ENCODE data around the gene BUD31.
A peak's percentile ranks its signal among the peaks of the same experiment; 100 is the strongest.

The BUD31 gene

GRCh38 chr7:99453105-99453504, 44.3 kb downstream of the BUD31 start:
- Mint-ChIP-seq H3K36me3 (no peaks in the 10 kb centered on the region), H3K27ac (no peak overlapping the region), H3K9me3 (ENCODE audit: low read depth) (no peaks in the 10 kb centered on the region)

GRCh38 chr7:99455874-99456273, 47.1 kb downstream of the BUD31 start:
- Mint-ChIP-seq H3K4me1 (ENCODE audit: low read depth) (peaks cover 12% of the 10 kb centered on the region), H3K9me3 (ENCODE audit: low read depth) (no peaks in the 10 kb centered on the region), H3K27ac (no peak overlapping the region), H3K36me3 (peaks cover 7% of the 10 kb centered on the region), H3K27me3 (no peaks in the 10 kb centered on the region), H3K4me3 (no peak overlapping the region)

More at GRCh38 chr7:99453105-99453504, 44.3 kb downstream of the BUD31 start:
- H3K4me3 Mint-ChIP-seq: no peak overlapping the region
- H3K4me1 Mint-ChIP-seq (ENCODE audit: low read depth): no peaks in the 10 kb centered on the region
- no peaks in the 10 kb centered on the region for H3K27me3 Mint-ChIP-seq

- H3K36me3 Mint-ChIP-seq: peaks cover 7% of the 10 kb centered on the region
- H3K27me3 Mint-ChIP-seq: no peaks in the 10 kb centered on the region
- peaks cover 14% of the 10 kb centered on the region for H3K4me1 Mint-ChIP-seq (ENCODE audit: low read depth)
- H3K27ac Mint-ChIP-seq: no peak overlapping the region
- no peak overlapping the region for H3K4me3 Mint-ChIP-seq
- H3K9me3 Mint-ChIP-seq (ENCODE audit: low read depth): no peaks in the 10 kb centered on the region
These were observed 47.5 kb downstream of the BUD31 start for GRCh38 chr7:99456288-99456687.

GRCh38 chr7:99457050-99457649, 48.4 kb downstream of the BUD31 start:
- H3K4me3 Mint-ChIP-seq: no peak overlapping the region
- no peak overlapping the region for H3K27ac Mint-ChIP-seq
- peaks cover 15% of the 10 kb centered on the region for H3K4me1 Mint-ChIP-seq (ENCODE audit: low read depth)

GRCh38 chr7:99457650-99458493, 49.1 kb downstream of the BUD31 start:
- H3K27ac Mint-ChIP-seq: no peak overlapping the region
- peaks cover 7% of the 10 kb centered on the region for H3K36me3 Mint-ChIP-seq

More at GRCh38 chr7:99457050-99457649, 48.4 kb downstream of the BUD31 start:
- Mint-ChIP-seq H3K27me3 (no peaks in the 10 kb centered on the region), H3K36me3 (peaks cover 7% of the 10 kb centered on the region), H3K9me3 (ENCODE audit: low read depth) (no peaks in the 10 kb centered on the region)

GRCh38 chr7:99459087-99459486, 50.3 kb downstream of the BUD31 start:
- no peaks in the 10 kb centered on the region for H3K27me3 Mint-ChIP-seq
- peaks cover 11% of the 10 kb centered on the region for H3K36me3 Mint-ChIP-seq
- H3K27ac Mint-ChIP-seq: no peak overlapping the region
- H3K9me3 Mint-ChIP-seq (ENCODE audit: low read depth): no peaks in the 10 kb centered on the region
- no peak overlapping the region for H3K4me3 Mint-ChIP-seq
- H3K4me1 Mint-ChIP-seq (ENCODE audit: low read depth): peaks cover 27% of the 10 kb centered on the region

More at GRCh38 chr7:99457650-99458493, 49.1 kb downstream of the BUD31 start:
- Mint-ChIP-seq H3K9me3 (ENCODE audit: low read depth) (no peaks in the 10 kb centered on the region), H3K4me1 (ENCODE audit: low read depth) (peaks cover 19% of the 10 kb centered on the region), H3K27me3 (no peaks in the 10 kb centered on the region), H3K4me3 (no peak overlapping the region)

- Mint-ChIP-seq H3K4me3 (no peak overlapping the region), H3K27ac (peak overlapping the region; percentile 10), H3K9me3 (ENCODE audit: low read depth) (no peaks in the 10 kb centered on the region), H3K27me3 (no peaks in the 10 kb centered on the region), H3K4me1 (ENCODE audit: low read depth) (peaks cover 37% of the 10 kb centered on the region), H3K36me3 (peaks cover 15% of the 10 kb centered on the region)
These were observed 51.9 kb downstream of the BUD31 start for GRCh38 chr7:99460651-99461050.

- Mint-ChIP-seq H3K4me1 (ENCODE audit: low read depth) (peaks cover 41% of the 10 kb centered on the region), H3K27ac (no peak overlapping the region), H3K9me3 (ENCODE audit: low read depth) (no peaks in the 10 kb centered on the region), H3K4me3 (no peak overlapping the region), H3K36me3 (peaks cover 15% of the 10 kb centered on the region), H3K27me3 (no peaks in the 10 kb centered on the region)
These were observed 52.5 kb downstream of the BUD31 start for GRCh38 chr7:99461221-99461620.

GRCh38 chr7:99465421-99465768, 56.6 kb downstream of the BUD31 start:
- no peaks in the 10 kb centered on the region for H3K9me3 Mint-ChIP-seq (ENCODE audit: low read depth)
- peaks cover 11% of the 10 kb centered on the region for H3K36me3 Mint-ChIP-seq
- H3K27me3 Mint-ChIP-seq: no peaks in the 10 kb centered on the region
- peak overlapping the region; percentile 92 for H3K27ac Mint-ChIP-seq
- H3K4me3 Mint-ChIP-seq: peak overlapping the region; percentile 97
- H3K4me1 Mint-ChIP-seq (ENCODE audit: low read depth): peaks cover 33% of the 10 kb centered on the region

- Mint-ChIP-seq H3K36me3 (peaks cover 11% of the 10 kb centered on the region), H3K27me3 (no peaks in the 10 kb centered on the region), H3K4me3 (no peak overlapping the region), H3K4me1 (ENCODE audit: low read depth) (peaks cover 33% of the 10 kb centered on the region), H3K27ac (no peak overlapping the region), H3K9me3 (ENCODE audit: low read depth) (no peaks in the 10 kb centered on the region)
These were observed 59.7 kb downstream of the BUD31 start for GRCh38 chr7:99468336-99468918.
